HepG2 (cell line): ENCODE data around the gene RAB40C. TPM values are rescaled to one million over a fixed set of nuclear protein-coding genes. Genes with fewer than 3 reads are reported as not detected.

Source experiments
- ARNT2 ChIP-seq: sonication (generic); formaldehyde crosslinking; IDR thresholded peaks from 2 replicates; pipeline ENCODE4 v1.8.0; 2022; ENCODE audit warnings: mild to moderate bottlenecking, low read depth, missing genetic modification reagents, moderate library complexity
- ASH2L ChIP-seq: fragments of 300-600, 200-600 bp; sonication (generic); IDR thresholded peaks from 2 replicates; pipeline ENCODE4 v1.7.0; 2017; ENCODE audit warnings: low read depth, mild to moderate bottlenecking, moderate library complexity, mixed read lengths, low read length; ENCODE audit not compliant: insufficient read length
- ELF4 ChIP-seq: sonication (generic); formaldehyde crosslinking; IDR thresholded peaks from 2 replicates; pipeline ENCODE4 v1.5.0; 2020; ENCODE audit warnings: missing genetic modification reagents, mild to moderate bottlenecking, moderate library complexity, borderline replicate concordance
- GABPB1 ChIP-seq: IDR thresholded peaks from 2 replicates; pipeline ENCODE4 v1.6.1; 2016; ENCODE audit warnings: mild to moderate bottlenecking, missing genetic modification reagents, moderate library complexity, missing compliant biosample characterization
- KMT2A ChIP-seq: sonication (generic); formaldehyde crosslinking; IDR thresholded peaks from 2 replicates; pipeline ENCODE4 v1.4.0; 2020; ENCODE audit warnings: missing genetic modification reagents
- MTF1 ChIP-seq: sonication (generic); formaldehyde crosslinking; IDR thresholded peaks from 2 replicates; pipeline ENCODE4 v1.5.0; 2020; ENCODE audit warnings: missing genetic modification reagents
- PAWR ChIP-seq: sonication (generic); formaldehyde crosslinking; IDR thresholded peaks from 2 replicates; pipeline ENCODE4 v1.4.0; 2020; ENCODE audit warnings: missing genetic modification reagents, mild to moderate bottlenecking, borderline replicate concordance
- PHF8 ChIP-seq: sonication (generic); formaldehyde crosslinking; IDR thresholded peaks from 2 replicates; pipeline ENCODE4 v1.5.0; 2020; ENCODE audit warnings: missing genetic modification reagents
- RFX1 ChIP-seq: fragments of 450-650 bp; IDR thresholded peaks from 2 replicates; pipeline ENCODE4 v1.6.1; 2017
- RFXAP ChIP-seq: sonication (generic); formaldehyde crosslinking; IDR thresholded peaks from 2 replicates; pipeline ENCODE4 v1.4.0; 2020; ENCODE audit warnings: missing genetic modification reagents, borderline replicate concordance
- THYN1 ChIP-seq: sonication (generic); formaldehyde crosslinking; IDR thresholded peaks from 2 replicates; pipeline ENCODE4 v1.8.1; 2023; ENCODE audit warnings: low read depth, mild to moderate bottlenecking, moderate library complexity, missing genetic modification reagents, borderline replicate concordance
- YEATS4 ChIP-seq: sonication (generic); formaldehyde crosslinking; IDR thresholded peaks from 2 replicates; pipeline ENCODE4 v1.4.0; 2020; ENCODE audit warnings: missing genetic modification reagents, borderline replicate concordance
- ZFP41 ChIP-seq: sonication (generic); formaldehyde crosslinking; IDR thresholded peaks from 2 replicates; pipeline ENCODE4 v1.4.0; 2020; ENCODE audit warnings: mild to moderate bottlenecking, missing genetic modification reagents, borderline replicate concordance
- ZNF256 ChIP-seq: sonication (generic); formaldehyde crosslinking; conservative IDR thresholded peaks from 2 replicates; pipeline ENCODE4 v1.4.0; 2020; ENCODE audit warnings: missing genetic modification reagents
- ZNF354B ChIP-seq: sonication (generic); formaldehyde crosslinking; IDR thresholded peaks from 2 replicates; pipeline ENCODE4 v1.8.0; 2022; ENCODE audit warnings: mild to moderate bottlenecking, missing genetic modification reagents
- ZNF558 ChIP-seq: sonication (generic); formaldehyde crosslinking; IDR thresholded peaks from 2 replicates; pipeline ENCODE4 v1.9.0; 2022; ENCODE audit warnings: mild to moderate bottlenecking, missing genetic modification reagents, borderline replicate concordance
- polyA plus RNA-seq, 8 experiments: library from polyadenylated mRNA; depleted of rRNA in 3 of 8; stranded (reverse) in 7 of 8; unstranded in 1 of 8; fragments of >200 nt; fragmentation: Illumina TruSeq in 4 of 8; extraction: Trizol in 4 of 8; gene quantifications; 2 replicates each; pipeline versions ENCODE4 v1.2.1 to v1.2.3, GENCODE V29; 2011 to 2016; ENCODE audit warnings: low read depth in 4 of 8, missing spikeins in 1 of 8, mixed read lengths in 1 of 8; ENCODE audit not compliant: insufficient read depth in 1 of 8
- total RNA-seq, 5 experiments: library from RNA; depleted of rRNA; stranded (reverse); fragments of >200 nt; fragmentation: Illumina TruSeq; extraction: Trizol; gene quantifications; 2 replicates each; pipeline ENCODE4 v1.2.3, GENCODE V29; 2016; ENCODE audit warnings: low read depth in 1 of 5
- TF ChIP-seq, protein P1 (sequence below): sonication (generic); formaldehyde crosslinking; IDR thresholded peaks from 2 replicates; pipeline ENCODE4 v1.8.1; 2023; ENCODE audit warnings: mild to moderate bottlenecking, inconsistent platforms, moderate library complexity, missing genetic modification reagents, borderline replicate concordance
- TF ChIP-seq, protein P2 (sequence below): IDR thresholded peaks from 2 replicates; pipeline ENCODE4 v1.6.1; 2016
- TF ChIP-seq, protein P3 (sequence below): sonication (generic); formaldehyde crosslinking; IDR thresholded peaks from 2 replicates; pipeline ENCODE4 v1.5.0; 2020; ENCODE audit warnings: missing genetic modification reagents
- TF ChIP-seq, protein P4 (sequence below): sonication (generic); IDR thresholded peaks from 2 replicates; pipeline ENCODE4 v1.6.1; 2016; ENCODE audit warnings: low read depth, borderline replicate concordance
- TF ChIP-seq, protein P5 (sequence below): sonication (generic); formaldehyde crosslinking; conservative IDR thresholded peaks from 2 replicates; pipeline ENCODE4 v1.4.0; 2020; ENCODE audit warnings: missing genetic modification reagents
- TF ChIP-seq, protein P6 (sequence below): sonication (generic); formaldehyde crosslinking; IDR thresholded peaks from 2 replicates; pipeline ENCODE4 v1.4.0; 2020; ENCODE audit warnings: missing genetic modification reagents

The RAB40C gene
- total and polyA plus RNA-seq, 2 of the 13 experiments (the other 11 are each of a cell fraction or from before 2014, with no cell fraction given), result 7.7 to 11.5 TPM

DNA sequence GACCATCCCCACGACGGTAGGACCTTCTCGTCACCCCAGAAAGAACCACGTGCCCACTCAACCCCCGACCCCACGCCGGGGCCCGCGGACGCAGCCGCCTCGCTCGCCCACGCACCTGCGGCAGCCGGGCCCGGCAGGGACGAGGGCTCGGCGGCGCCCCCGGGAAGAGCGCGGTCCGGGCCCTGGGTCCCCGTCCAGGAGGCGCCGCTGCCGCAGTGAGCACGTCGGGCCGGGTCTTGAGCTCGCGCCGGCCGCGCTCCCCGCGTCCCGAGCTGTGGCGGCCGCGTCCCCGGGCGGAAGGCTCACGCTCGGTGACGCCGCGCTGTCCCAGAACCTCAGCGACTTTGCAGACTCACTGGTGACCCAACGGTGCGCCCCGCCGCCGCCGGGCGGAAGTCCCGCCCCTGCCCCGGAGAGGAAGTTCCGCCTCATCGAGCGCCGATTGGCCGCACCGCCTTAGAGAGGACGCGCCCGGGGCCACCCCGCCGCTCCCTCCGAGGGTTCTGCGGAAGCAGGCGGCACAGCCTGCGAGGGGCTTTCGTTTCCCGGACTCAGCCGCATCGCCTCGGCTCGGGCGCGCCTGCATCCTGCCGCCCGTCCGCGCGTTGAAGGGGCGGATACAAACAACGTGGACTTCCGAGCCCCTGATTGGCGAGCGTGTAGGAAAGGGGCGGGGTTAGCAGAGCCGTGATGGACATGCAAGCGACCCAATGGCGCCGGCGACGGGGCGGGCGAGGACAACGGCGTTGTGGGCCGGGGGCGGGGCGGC, 793 bp upstream of the RAB40C start (continued):
- no peak; the same call in 1 of the 2 replicates for TF ChIP-seq ELF4 (CRISPR knock-in tag)
- TF ChIP-seq, protein P1, sequence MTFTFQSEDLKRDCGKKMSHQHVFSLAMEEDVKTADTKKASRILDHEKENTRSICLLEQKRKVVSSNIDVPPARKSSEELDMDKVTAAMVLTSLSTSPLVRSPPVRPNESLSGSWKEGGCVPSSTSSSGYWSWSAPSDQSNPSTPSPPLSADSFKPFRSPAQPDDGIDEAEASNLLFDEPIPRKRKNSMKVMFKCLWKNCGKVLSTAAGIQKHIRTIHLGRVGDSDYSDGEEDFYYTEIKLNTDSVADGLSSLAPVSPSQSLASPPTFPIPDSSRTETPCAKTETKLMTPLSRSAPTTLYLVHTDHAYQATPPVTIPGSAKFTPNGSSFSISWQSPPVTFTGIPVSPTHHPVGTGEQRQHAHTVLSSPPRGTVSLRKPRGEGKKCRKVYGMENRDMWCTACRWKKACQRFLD, result no peak
- peak; percentile 48; the same call in 1 of the 2 replicates for TF ChIP-seq YEATS4 (CRISPR knock-in tag)
- TF ChIP-seq, protein P2, sequence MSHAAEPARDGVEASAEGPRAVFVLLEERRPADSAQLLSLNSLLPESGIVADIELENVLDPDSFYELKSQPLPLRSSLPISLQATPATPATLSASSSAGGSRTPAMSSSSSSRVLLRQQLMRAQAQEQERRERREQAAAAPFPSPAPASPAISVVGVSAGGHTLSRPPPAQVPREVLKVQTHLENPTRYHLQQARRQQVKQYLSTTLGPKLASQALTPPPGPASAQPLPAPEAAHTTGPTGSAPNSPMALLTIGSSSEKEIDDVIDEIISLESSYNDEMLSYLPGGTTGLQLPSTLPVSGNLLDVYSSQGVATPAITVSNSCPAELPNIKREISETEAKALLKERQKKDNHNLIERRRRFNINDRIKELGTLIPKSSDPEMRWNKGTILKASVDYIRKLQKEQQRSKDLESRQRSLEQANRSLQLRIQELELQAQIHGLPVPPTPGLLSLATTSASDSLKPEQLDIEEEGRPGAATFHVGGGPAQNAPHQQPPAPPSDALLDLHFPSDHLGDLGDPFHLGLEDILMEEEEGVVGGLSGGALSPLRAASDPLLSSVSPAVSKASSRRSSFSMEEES, result no peak
- TF ChIP-seq, protein P3, sequence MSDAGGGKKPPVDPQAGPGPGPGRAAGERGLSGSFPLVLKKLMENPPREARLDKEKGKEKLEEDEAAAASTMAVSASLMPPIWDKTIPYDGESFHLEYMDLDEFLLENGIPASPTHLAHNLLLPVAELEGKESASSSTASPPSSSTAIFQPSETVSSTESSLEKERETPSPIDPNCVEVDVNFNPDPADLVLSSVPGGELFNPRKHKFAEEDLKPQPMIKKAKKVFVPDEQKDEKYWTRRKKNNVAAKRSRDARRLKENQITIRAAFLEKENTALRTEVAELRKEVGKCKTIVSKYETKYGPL (CRISPR knock-in tag), result no peak
- TF ChIP-seq PHF8, result peak; percentile 65; the same call in 1 of the 2 replicates
- peak; percentile 91 for TF ChIP-seq GABPB1
- TF ChIP-seq, protein P4, sequence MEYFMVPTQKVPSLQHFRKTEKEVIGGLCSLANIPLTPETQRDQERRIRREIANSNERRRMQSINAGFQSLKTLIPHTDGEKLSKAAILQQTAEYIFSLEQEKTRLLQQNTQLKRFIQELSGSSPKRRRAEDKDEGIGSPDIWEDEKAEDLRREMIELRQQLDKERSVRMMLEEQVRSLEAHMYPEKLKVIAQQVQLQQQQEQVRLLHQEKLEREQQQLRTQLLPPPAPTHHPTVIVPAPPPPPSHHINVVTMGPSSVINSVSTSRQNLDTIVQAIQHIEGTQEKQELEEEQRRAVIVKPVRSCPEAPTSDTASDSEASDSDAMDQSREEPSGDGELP, result no peak
- no peak for TF ChIP-seq RFXAP
- TF ChIP-seq ZNF558 (CRISPR knock-in tag), result 0 out of 2 replicates have a peak, but pooled peaks have one; percentile 60
- TF ChIP-seq, protein P5, sequence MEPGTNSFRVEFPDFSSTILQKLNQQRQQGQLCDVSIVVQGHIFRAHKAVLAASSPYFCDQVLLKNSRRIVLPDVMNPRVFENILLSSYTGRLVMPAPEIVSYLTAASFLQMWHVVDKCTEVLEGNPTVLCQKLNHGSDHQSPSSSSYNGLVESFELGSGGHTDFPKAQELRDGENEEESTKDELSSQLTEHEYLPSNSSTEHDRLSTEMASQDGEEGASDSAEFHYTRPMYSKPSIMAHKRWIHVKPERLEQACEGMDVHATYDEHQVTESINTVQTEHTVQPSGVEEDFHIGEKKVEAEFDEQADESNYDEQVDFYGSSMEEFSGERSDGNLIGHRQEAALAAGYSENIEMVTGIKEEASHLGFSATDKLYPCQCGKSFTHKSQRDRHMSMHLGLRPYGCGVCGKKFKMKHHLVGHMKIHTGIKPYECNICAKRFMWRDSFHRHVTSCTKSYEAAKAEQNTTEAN (CRISPR knock-in tag), result 0 out of 2 replicates have a peak, but pooled peaks have one; percentile 56
- TF ChIP-seq MTF1 (CRISPR knock-in tag), result no peak
- no peak for TF ChIP-seq ARNT2 (CRISPR knock-in tag)
- TF ChIP-seq ZNF256 (CRISPR knock-in tag), result 0 out of 2 replicates have a peak, but pooled peaks have one; percentile 23
- no peak for TF ChIP-seq THYN1
- TF ChIP-seq ZFP41 (CRISPR knock-in tag), result no peak
- no peak for TF ChIP-seq ZNF354B (CRISPR knock-in tag)
- no peak for TF ChIP-seq PAWR (CRISPR knock-in tag)
- TF ChIP-seq, protein P6, sequence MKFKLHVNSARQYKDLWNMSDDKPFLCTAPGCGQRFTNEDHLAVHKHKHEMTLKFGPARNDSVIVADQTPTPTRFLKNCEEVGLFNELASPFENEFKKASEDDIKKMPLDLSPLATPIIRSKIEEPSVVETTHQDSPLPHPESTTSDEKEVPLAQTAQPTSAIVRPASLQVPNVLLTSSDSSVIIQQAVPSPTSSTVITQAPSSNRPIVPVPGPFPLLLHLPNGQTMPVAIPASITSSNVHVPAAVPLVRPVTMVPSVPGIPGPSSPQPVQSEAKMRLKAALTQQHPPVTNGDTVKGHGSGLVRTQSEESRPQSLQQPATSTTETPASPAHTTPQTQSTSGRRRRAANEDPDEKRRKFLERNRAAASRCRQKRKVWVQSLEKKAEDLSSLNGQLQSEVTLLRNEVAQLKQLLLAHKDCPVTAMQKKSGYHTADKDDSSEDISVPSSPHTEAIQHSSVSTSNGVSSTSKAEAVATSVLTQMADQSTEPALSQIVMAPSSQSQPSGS (CRISPR knock-in tag), result peak; percentile 48; the same call in 1 of the 2 replicates
- no peak for TF ChIP-seq RFX1
- TF ChIP-seq KMT2A (CRISPR knock-in tag), result no peak
- TF ChIP-seq ASH2L, result peak; percentile 77
